Trophoblast cell (in vitro differentiated cells and primary cell): ENCODE results near the gene KIRREL3.

ENCODE experiments used
- DNase-seq, 2 donors: peaks; one replicate each; pipeline ENCODE4 v3.0.0-alpha.2; 2016
- H2AFZ ChIP-seq: 2 replicates; pipeline ENCODE4 v1.6.1; 2013; ENCODE audit warnings: low read length, moderate library complexity, mild to moderate bottlenecking; ENCODE audit not compliant: insufficient read depth, poor library complexity
- H2AK5ac ChIP-seq: 2 replicates; pipeline ENCODE4 v1.6.1; 2013; ENCODE audit warnings: mild to moderate bottlenecking, low read length
- H2BK120ac ChIP-seq: 2 replicates; pipeline ENCODE4 v1.6.1; 2013; ENCODE audit warnings: low read length, mild to moderate bottlenecking, moderate library complexity; ENCODE audit not compliant: insufficient read depth, poor library complexity
- H2BK12ac ChIP-seq: 2 replicates; pipeline ENCODE4 v1.6.1; 2013; ENCODE audit warnings: mild to moderate bottlenecking, low read length, moderate library complexity
- H2BK5ac ChIP-seq: 2 replicates; pipeline ENCODE4 v1.6.1; 2013; ENCODE audit warnings: low read length, low read depth, moderate library complexity, mild to moderate bottlenecking; ENCODE audit not compliant: poor library complexity
- H3K14ac ChIP-seq: 2 replicates; pipeline ENCODE4 v1.6.1; 2013; ENCODE audit warnings: mild to moderate bottlenecking, low read length
- H3K18ac ChIP-seq: 2 replicates; pipeline ENCODE4 v1.6.1; 2013; ENCODE audit warnings: mild to moderate bottlenecking, low read length
- H3K23ac ChIP-seq: 2 replicates; pipeline ENCODE4 v1.6.1; 2013; ENCODE audit warnings: low read length
- H3K27ac ChIP-seq: 2 replicates; pipeline ENCODE4 v1.5.1; 2013; ENCODE audit warnings: low read depth, mild to moderate bottlenecking, inconsistent platforms, low read length, moderate library complexity
- H3K27me3 ChIP-seq: 2 replicates; pipeline ENCODE4 v1.6.1; 2013; ENCODE audit warnings: inconsistent platforms, mild to moderate bottlenecking, low read length, moderate library complexity; ENCODE audit not compliant: insufficient read depth
- H3K36me3 ChIP-seq, 2 experiments: 1 replicate in 1 of 2; 2 replicates in 1 of 2; pipeline ENCODE4 v1.6.1; 2013; ENCODE audit warnings: low read length in 2 of 2, mild to moderate bottlenecking in 2 of 2, moderate library complexity in 1 of 2; ENCODE audit not compliant: insufficient read depth in 2 of 2, control insufficient read depth in 1 of 2
- H3K4ac ChIP-seq: 2 replicates; pipeline ENCODE4 v1.6.1; 2013; ENCODE audit warnings: low read depth, mild to moderate bottlenecking, low read length, moderate library complexity
- H3K4me1 ChIP-seq, 2 experiments: 1 replicate in 1 of 2; 2 replicates in 1 of 2; pipeline ENCODE4 v1.6.1; 2013; ENCODE audit warnings: low read length in 2 of 2, mild to moderate bottlenecking in 2 of 2, moderate library complexity in 1 of 2; ENCODE audit not compliant: insufficient read depth in 2 of 2, control insufficient read depth in 1 of 2
- H3K4me2 ChIP-seq: 2 replicates; pipeline ENCODE4 v1.6.1; 2013; ENCODE audit warnings: inconsistent platforms, mild to moderate bottlenecking, low read length, moderate library complexity
- H3K4me3 ChIP-seq: 2 replicates; pipeline ENCODE4 v1.5.1; 2013; ENCODE audit warnings: mild to moderate bottlenecking, low read depth, low read length, inconsistent platforms
- H3K79me1 ChIP-seq: one replicate; pipeline ENCODE4 v1.6.1; 2013; ENCODE audit warnings: low read length
- H3K79me2 ChIP-seq: 2 replicates; pipeline ENCODE4 v1.6.1; 2013; ENCODE audit warnings: low read length, mild to moderate bottlenecking; ENCODE audit not compliant: control insufficient read depth, insufficient read depth, poor library complexity
- H3K9ac ChIP-seq: 2 replicates; pipeline ENCODE4 v1.6.1; 2013; ENCODE audit warnings: mild to moderate bottlenecking, low read length
- H3K9me3 ChIP-seq: 2 replicates; pipeline ENCODE4 v1.6.1; 2013; ENCODE audit warnings: low read depth, mild to moderate bottlenecking, control low read depth, inconsistent platforms, low read length; ENCODE audit not compliant: insufficient read depth
- H4K12ac ChIP-seq: 2 replicates; pipeline ENCODE4 v1.6.1; 2013; ENCODE audit warnings: low read depth, mild to moderate bottlenecking, low read length, moderate library complexity
- H4K8ac ChIP-seq: 2 replicates; pipeline ENCODE4 v1.6.1; 2013; ENCODE audit warnings: low read depth, mild to moderate bottlenecking, low read length, moderate library complexity
- H4K91ac ChIP-seq: one replicate; pipeline ENCODE4 v1.6.1; 2013; ENCODE audit warnings: low read depth, mild to moderate bottlenecking, low read length, moderate library complexity
- WGBS: extraction: QIAGEN DNeasy Blood & Tissue Kit; methylation state at CpG from one replicate; pipeline ENCODE4 v1.1.7; 2013; ENCODE audit warnings: missing lambda C conversion rate; ENCODE audit not compliant: insufficient read length, insufficient coverage; ENCODE audit errors: extremely low coverage; 5-methylcytosine and 5-hydroxymethylcytosine counted together

The KIRREL3 gene

GRCh38 chr11:126914941-126915340, 85.6 kb downstream of the KIRREL3 start:
- Histone ChIP-seq H2AFZ (no peak overlapping the region), H3K27ac (no peak overlapping the region), H4K12ac (no peak overlapping the region), H4K91ac (no peak overlapping the region), H3K79me1 (no peaks in the 10 kb centered on the region), H2BK120ac (no peak overlapping the region), H3K9ac (no peak overlapping the region), H2BK5ac (no peak overlapping the region), H3K23ac (no peak overlapping the region), H3K14ac (no peak overlapping the region), H3K4ac (no peak overlapping the region), H3K4me1 (peaks cover 0 to 6% of the 10 kb centered on the region in 2 experiments), H3K36me3 (no peaks in the 10 kb centered on the region), H3K9me3 (no peaks in the 10 kb centered on the region), H3K27me3 (no peaks in the 10 kb centered on the region), H2AK5ac (no peak overlapping the region), H3K79me2 (no peaks in the 10 kb centered on the region), H2BK12ac (no peak overlapping the region), H3K18ac (no peak overlapping the region), H3K4me2 (no peak overlapping the region), H3K4me3 (no peak overlapping the region), H4K8ac (no peak overlapping the region)
- DNase-seq: peak in 1 of 2 donors; percentile 79
- WGBS: no CpG with 5 or more reads among the region's 1 CpG

DNA sequence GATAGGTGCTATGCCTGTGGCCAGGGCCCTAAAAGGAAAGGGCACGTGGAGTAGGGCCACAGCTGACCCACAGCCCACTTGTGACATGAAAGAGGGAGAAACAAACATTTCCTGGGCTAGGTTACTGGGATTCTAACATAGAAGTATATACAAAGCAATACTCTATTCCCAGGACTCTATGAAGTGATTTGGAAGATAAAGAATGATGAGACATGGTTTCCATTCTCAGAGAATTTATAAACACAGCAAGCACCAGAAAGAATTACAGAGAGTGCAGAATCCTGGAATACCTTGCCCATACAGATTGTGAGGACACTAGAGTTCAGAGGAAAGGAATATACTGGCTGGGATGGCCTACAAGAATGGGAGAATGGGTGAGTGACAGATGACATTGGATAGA, 86.4 kb downstream of the KIRREL3 start:
- Histone ChIP-seq H3K9ac (no peak overlapping the region), H3K9me3 (no peaks in the 10 kb centered on the region), H2AFZ (no peak overlapping the region), H4K91ac (no peak overlapping the region), H3K27ac (no peak overlapping the region), H3K4me1 (peaks cover 0 to 6% of the 10 kb centered on the region in 2 experiments), H3K14ac (no peak overlapping the region), H2BK120ac (no peak overlapping the region), H3K36me3 (no peaks in the 10 kb centered on the region), H3K18ac (no peak overlapping the region), H3K79me2 (no peaks in the 10 kb centered on the region), H3K79me1 (no peaks in the 10 kb centered on the region), H2AK5ac (no peak overlapping the region), H4K8ac (no peak overlapping the region), H3K23ac (no peak overlapping the region), H3K4me2 (no peak overlapping the region), H3K27me3 (no peaks in the 10 kb centered on the region), H3K4me3 (no peak overlapping the region), H2BK12ac (no peak overlapping the region), H2BK5ac (no peak overlapping the region), H4K12ac (no peak overlapping the region), H3K4ac (no peak overlapping the region)
- DNase-seq: peak; percentile 16 to 77
- no CpG with 5 or more reads among the region's 1 CpG for WGBS

DNA sequence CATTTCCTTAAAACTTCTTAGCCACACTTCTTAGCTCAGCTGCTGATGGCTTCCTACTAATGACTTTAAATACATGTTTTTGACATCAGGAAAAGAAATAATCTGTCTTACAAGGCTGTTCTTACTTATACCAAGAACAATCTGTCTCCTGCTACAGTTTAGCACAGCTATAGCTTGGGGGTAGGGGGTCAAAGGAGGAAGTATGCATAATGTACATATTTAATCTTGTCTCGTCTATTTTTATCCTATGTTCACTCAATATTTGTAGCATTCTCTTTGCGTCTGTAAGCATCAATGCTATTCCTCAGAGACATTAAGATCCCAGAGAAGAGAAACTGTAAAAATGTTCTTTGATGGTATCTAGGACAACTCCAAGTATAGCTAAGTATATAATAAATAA, 96.0 kb downstream of the KIRREL3 start:
- no peak for DNase-seq
- no CpG with 5 or more reads among the region's 2 CpGs for WGBS

DNA sequence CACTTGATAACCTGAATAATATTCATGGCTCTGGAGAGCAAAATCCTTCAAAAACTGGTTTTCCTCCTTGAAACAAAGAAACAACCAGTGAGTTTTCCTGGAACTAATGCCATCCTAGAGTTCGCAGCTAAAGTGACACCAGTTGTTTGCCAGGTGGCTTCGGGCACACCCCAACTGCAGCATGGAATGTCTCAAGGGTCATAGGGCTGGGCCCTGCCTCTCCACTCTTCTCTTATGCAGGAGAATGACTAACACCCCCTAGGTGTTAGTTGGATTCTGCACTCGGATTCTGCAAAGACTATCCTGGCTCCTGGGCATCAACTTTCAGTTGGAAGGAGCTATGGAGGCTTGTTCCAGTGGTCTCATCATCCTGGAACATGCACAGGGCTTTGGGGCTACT, 98.8 kb downstream of the KIRREL3 start:
- H3K18ac ChIP-seq: no peak overlapping the region
- no peak overlapping the region for H3K4me2 ChIP-seq
- no CpG with 5 or more reads among the region's 3 CpGs for WGBS
- no peaks in the 10 kb centered on the region for H3K4me1 ChIP-seq
- no peak overlapping the region for H2BK5ac ChIP-seq
- no peaks in the 10 kb centered on the region for H3K27me3 ChIP-seq
- no peak overlapping the region for H3K23ac ChIP-seq
- H4K12ac ChIP-seq: no peak overlapping the region
- no peaks in the 10 kb centered on the region for H3K79me2 ChIP-seq
- no peak overlapping the region for H2BK12ac ChIP-seq
- no peak overlapping the region for H2AK5ac ChIP-seq
- no peaks in the 10 kb centered on the region for H3K79me1 ChIP-seq
- no peak overlapping the region for H3K9ac ChIP-seq
- no peak for DNase-seq
- no peak overlapping the region for H4K8ac ChIP-seq
- H3K27ac ChIP-seq: no peak overlapping the region
- H2AFZ ChIP-seq: no peak overlapping the region
- no peak overlapping the region for H3K4ac ChIP-seq
- H3K4me3 ChIP-seq: no peak overlapping the region
- no peak overlapping the region for H4K91ac ChIP-seq
- H2BK120ac ChIP-seq: no peak overlapping the region
- H3K36me3 ChIP-seq: no peaks in the 10 kb centered on the region
- no peaks in the 10 kb centered on the region for H3K9me3 ChIP-seq
- H3K14ac ChIP-seq: no peak overlapping the region

More for the DNA sequence above, 96.0 kb downstream of the KIRREL3 start:
- Histone ChIP-seq H2BK12ac (no peak overlapping the region), H3K4me2 (no peak overlapping the region), H4K8ac (no peak overlapping the region), H3K4ac (no peak overlapping the region), H4K12ac (no peak overlapping the region), H3K4me1 (no peaks in the 10 kb centered on the region), H3K36me3 (no peaks in the 10 kb centered on the region), H3K18ac (no peak overlapping the region), H2AK5ac (no peak overlapping the region), H3K4me3 (no peak overlapping the region), H4K91ac (no peak overlapping the region), H3K79me2 (no peaks in the 10 kb centered on the region), H3K9ac (no peak overlapping the region), H3K23ac (no peak overlapping the region), H2AFZ (no peak overlapping the region), H3K27me3 (no peaks in the 10 kb centered on the region), H3K79me1 (no peaks in the 10 kb centered on the region), H3K27ac (no peak overlapping the region), H2BK5ac (no peak overlapping the region), H3K9me3 (no peaks in the 10 kb centered on the region), H2BK120ac (no peak overlapping the region), H3K14ac (no peak overlapping the region)
